Activated CD4-positive, alpha-beta T cell treated with anti-CD3 and anti-CD28 coated beads, Interleukin-10, Interleukin-2, amounts not matched to agents 100 ng/mL and 50 ng/mL, durations not matched to agents 16 hours and 8 hours (primary cell): ENCODE results near the gene BTBD9.

ENCODE experiments used
- DNase-seq: peaks from one replicate; pipeline ENCODE4 v3.0.0-alpha.2; 2020

BTBD9 gene

GRCh38 chr6:38169977-38170526, 469.7 kb downstream of the BTBD9 start:
- no peak for DNase-seq

- DNase-seq = no peak
Observed at GRCh38 chr6:38169221-38169976, 470.3 kb downstream of the BTBD9 start.

GRCh38 chr6:38168699-38169098, 471.0 kb downstream of the BTBD9 start:
- no peak for DNase-seq

- DNase-seq = no peak
Observed at GRCh38 chr6:38168126-38168525, 471.6 kb downstream of the BTBD9 start.

- DNase-seq = no peak
Observed at GRCh38 chr6:38167598-38167997, 472.1 kb downstream of the BTBD9 start.

GRCh38 chr6:38166411-38167240, 473.1 kb downstream of the BTBD9 start:
- DNase-seq = no peak

- no peak for DNase-seq
Observed at GRCh38 chr6:38164671-38165108, 475.0 kb downstream of the BTBD9 start.

- no peak for DNase-seq
Observed at GRCh38 chr6:38164131-38164481, 475.6 kb downstream of the BTBD9 start.

GRCh38 chr6:38163186-38164130, 476.3 kb downstream of the BTBD9 start:
- DNase-seq = no peak

- DNase-seq = no peak
Observed at GRCh38 chr6:38162493-38163185, 477.1 kb downstream of the BTBD9 start.

GRCh38 chr6:38161754-38162492, 477.8 kb downstream of the BTBD9 start:
- DNase-seq = no peak

- DNase-seq = no peak
Observed at GRCh38 chr6:38161331-38161730, 478.4 kb downstream of the BTBD9 start.

GRCh38 chr6:38160831-38161230, 478.9 kb downstream of the BTBD9 start:
- no peak for DNase-seq

GRCh38 chr6:38159596-38159995, 480.1 kb downstream of the BTBD9 start:
- DNase-seq = no peak

- no peak for DNase-seq
Observed at GRCh38 chr6:38158762-38159350, 480.9 kb downstream of the BTBD9 start.

- DNase-seq = no peak
Observed at GRCh38 chr6:38157905-38158304, 481.8 kb downstream of the BTBD9 start.

GRCh38 chr6:38156818-38157565, 482.7 kb downstream of the BTBD9 start:
- no peak for DNase-seq

- no peak for DNase-seq
Observed at GRCh38 chr6:38155621-38156204, 484.0 kb downstream of the BTBD9 start.

GRCh38 chr6:38155144-38155543, 484.6 kb downstream of the BTBD9 start:
- DNase-seq = no peak

- DNase-seq = no peak
Observed at GRCh38 chr6:38154731-38155130, 485.0 kb downstream of the BTBD9 start.
